Fibroblast of skin of left quadriceps (primary cell): ENCODE results near the gene SLC2A13.

Source experiments
- DNase-seq, 2 experiments: peaks; one replicate each; pipeline ENCODE4 v3.0.0-alpha.2; 2013; ENCODE audit warnings: low read depth in 2 of 2

SLC2A13 gene

GRCh38 chr12:40105515-40106201 lies at the start of gene SLC2A13:
TSS of gene SLC2A13 (minus strand) at chr12:40106081. CDS start at chr12:40105808, 273 bp downstream.
- peak; percentile 42 to 45 for DNase-seq

GRCh38 chr12:40154381-40154780 lies 48.5 kb upstream of the SLC2A13 start:
- no peak for DNase-seq

GRCh38 chr12:40153432-40153831 lies 47.6 kb upstream of the SLC2A13 start:
- DNase-seq = no peak

- peak; percentile 3 to 13 for DNase-seq
Observed at GRCh38 chr12:40152783-40153383, 47.0 kb upstream of the SLC2A13 start.

- no peak for DNase-seq
Observed at GRCh38 chr12:40149673-40150260, 43.9 kb upstream of the SLC2A13 start.

- DNase-seq = no peak
Observed at GRCh38 chr12:40146800-40147797, 41.2 kb upstream of the SLC2A13 start.

- no peak for DNase-seq
Observed at GRCh38 chr12:40145896-40146295, 40.0 kb upstream of the SLC2A13 start.

- DNase-seq = no peak
Observed at GRCh38 chr12:40144023-40144422, 38.1 kb upstream of the SLC2A13 start.

- DNase-seq = no peak
Observed at GRCh38 chr12:40142001-40142744, 36.3 kb upstream of the SLC2A13 start.

GRCh38 chr12:40138526-40138925 lies 32.6 kb upstream of the SLC2A13 start:
- DNase-seq = no peak

GRCh38 chr12:40137252-40137651 lies 31.4 kb upstream of the SLC2A13 start:
- no peak for DNase-seq

GRCh38 chr12:40127408-40127807 lies 21.5 kb upstream of the SLC2A13 start:
- DNase-seq = no peak

- no peak for DNase-seq
Observed at GRCh38 chr12:40123496-40123895, 17.6 kb upstream of the SLC2A13 start.

- DNase-seq = no peak
Observed at GRCh38 chr12:40122842-40123241, 17.0 kb upstream of the SLC2A13 start.

- no peak for DNase-seq
Observed at GRCh38 chr12:40117818-40118217, 11.9 kb upstream of the SLC2A13 start.

GRCh38 chr12:40110586-40110985 lies 4.7 kb upstream of the SLC2A13 start:
- no peak for DNase-seq

GRCh38 chr12:40107803-40108620 lies 2.1 kb upstream of the SLC2A13 start:
- no peak for DNase-seq

- DNase-seq = peak; percentile 30 to 50
Observed at GRCh38 chr12:40107098-40107802, 1.4 kb upstream of the SLC2A13 start.

- no peak for DNase-seq
Observed at GRCh38 chr12:40106655-40107054, 774 bp upstream of the SLC2A13 start.

- no peak for DNase-seq
Observed at GRCh38 chr12:40106202-40106533, 287 bp upstream of the SLC2A13 start.
